CD4-positive, alpha-beta memory T cell (primary cell): Measurements from ENCODE around the gene SS18L1. TPM values are rescaled to one million over a fixed set of nuclear protein-coding genes. Genes with fewer than 3 reads are reported as not detected.
A peak's percentile ranks its signal among the peaks of the same experiment; 100 is the strongest.

Experiments
- CTCF ChIA-PET: fragments of 350-600 bp; sonication (Branson Sonifier 250); formaldehyde crosslinking; loops from one replicate; lab custom pipeline; 2021; ENCODE audit warnings: inconsistent platforms; ENCODE audit not compliant: partially characterized antibody; lab: Charles Lee
- POLR2A ChIA-PET: fragments of 350-600 bp; sonication (Branson Sonifier 250); formaldehyde crosslinking; loops from one replicate; lab custom pipeline; 2021; ENCODE audit not compliant: partially characterized antibody; lab: Charles Lee
- DNase-seq, 5 donors: peaks; one replicate each; pipeline versions ENCODE4 v3.0.0 to v3.0.0-alpha.2; 2020 to 2022; ENCODE audit warnings: mixed read lengths in 1 of 5
- H3K27ac ChIP-seq: one replicate; pipeline ENCODE4 v1.7.0; 2013; ENCODE audit warnings: low read depth, low read length
- H3K27me3 ChIP-seq: 2 replicates; pipeline ENCODE4 v1.7.0; 2013; ENCODE audit warnings: mild to moderate bottlenecking, low read length, moderate library complexity; ENCODE audit not compliant: insufficient read depth
- H3K36me3 ChIP-seq: 2 replicates; pipeline ENCODE4 v1.7.0; 2013; ENCODE audit warnings: mild to moderate bottlenecking, low read length, moderate library complexity; ENCODE audit not compliant: insufficient read depth
- H3K4me1 ChIP-seq: 2 replicates; pipeline ENCODE4 v1.7.0; 2013; ENCODE audit warnings: mild to moderate bottlenecking, low read length, moderate library complexity; ENCODE audit not compliant: insufficient read depth
- H3K4me3 ChIP-seq, 2 donors: one replicate each; pipeline ENCODE4 v1.7.0; 2013; ENCODE audit warnings: low read length in 2 of 2, mild to moderate bottlenecking in 1 of 2
- H3K9me3 ChIP-seq, 2 donors: one replicate each; pipeline ENCODE4 v1.7.0; 2013; ENCODE audit warnings: low read length in 2 of 2, control low read depth in 1 of 2; ENCODE audit not compliant: control insufficient read depth in 1 of 2
- H3K27ac Mint-ChIP-seq, 7 donors: one replicate each; pipeline ENCODE4 v1.8.0; 2020 to 2021; ENCODE audit warnings: mixed read lengths in 7 of 7, mild to moderate bottlenecking in 6 of 7, inconsistent platforms in 3 of 7, moderate library complexity in 3 of 7
- H3K27me3 Mint-ChIP-seq, 2 donors: one replicate each; pipeline ENCODE4 v1.8.0; 2020 to 2021; ENCODE audit warnings: mixed read lengths in 2 of 2
- H3K36me3 Mint-ChIP-seq, 2 donors: one replicate each; pipeline ENCODE4 v1.8.0; 2020 to 2021; ENCODE audit warnings: mixed read lengths in 2 of 2, inconsistent platforms in 1 of 2, mild to moderate bottlenecking in 1 of 2
- H3K4me1 Mint-ChIP-seq, 4 donors: one replicate each; pipeline ENCODE4 v1.8.0; 2020 to 2021; ENCODE audit warnings: mixed read lengths in 4 of 4, mild to moderate bottlenecking in 1 of 4
- H3K4me3 Mint-ChIP-seq, 8 donors: one replicate each; pipeline ENCODE4 v1.8.0; 2020 to 2021; ENCODE audit warnings: mixed read lengths in 8 of 8, mild to moderate bottlenecking in 7 of 8, moderate library complexity in 6 of 8, inconsistent platforms in 3 of 8
- H3K9me3 Mint-ChIP-seq, 8 donors: one replicate each; pipeline ENCODE4 v1.8.0; 2020 to 2021; ENCODE audit warnings: mixed read lengths in 8 of 8, mild to moderate bottlenecking in 5 of 8, inconsistent platforms in 3 of 8, moderate library complexity in 1 of 8
- intact Hi-C: fragments of 100-400 bp; cut with micrococcal nuclease; formaldehyde crosslinking; loops from one replicate; pipeline ENCODE4 v1.15.1; 2023
- polyA plus RNA-seq, 2 donors: library from polyadenylated mRNA; unstranded; fragments of 300-500 nt; fragmentation: Illumina TruSeq; gene quantifications; one replicate each; pipeline ENCODE4 v1.2.3, GENCODE V29; 2021
- total RNA-seq, 2 experiments: library from RNA; stranded (reverse); gene quantifications; one replicate each; pipeline ENCODE4 v1.2.3, GENCODE V29; 2021

The SS18L1 gene
- total and polyA plus RNA-seq, 4 experiments from 2014 or later: 0.71 to 24.8 (median 12.0) TPM

DNA sequence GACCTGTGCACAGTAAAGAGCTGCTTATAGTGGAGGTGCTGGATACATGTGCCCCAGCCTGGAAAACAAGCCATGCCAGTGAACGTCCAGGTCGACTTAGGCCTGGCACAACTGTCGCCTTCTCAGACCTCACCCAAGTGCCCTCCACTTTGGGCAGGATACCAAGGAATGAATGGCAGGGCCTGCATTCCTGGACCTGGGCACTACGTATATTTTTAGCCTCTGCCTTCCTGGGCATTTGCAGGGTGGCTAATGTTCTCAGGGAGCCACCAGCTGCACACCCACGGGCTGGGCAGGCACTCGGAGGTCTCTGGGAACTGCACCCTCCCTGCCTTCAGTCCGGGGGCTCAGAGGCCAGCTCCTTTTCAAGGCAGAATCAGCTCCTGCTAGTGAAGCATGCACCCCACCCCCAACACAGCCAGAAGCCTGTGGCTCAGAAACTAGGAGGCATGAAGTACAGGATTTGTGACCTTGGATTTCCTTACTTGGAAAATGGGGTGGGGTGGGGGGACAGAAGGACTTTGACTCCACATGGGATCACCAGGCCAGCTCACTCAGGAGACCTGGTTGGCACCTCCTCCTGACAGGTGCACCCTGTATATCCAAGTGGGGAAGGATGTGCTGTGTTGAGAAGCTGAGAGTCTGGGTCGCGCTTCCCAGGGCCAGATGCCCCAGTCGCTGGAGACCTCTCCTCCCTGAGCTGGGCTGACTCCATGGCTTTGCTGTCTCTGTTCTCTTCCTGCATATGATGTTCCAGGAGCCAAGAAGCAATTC, 23.8 kb upstream of the SS18L1 start:
- CTCF ChIA-PET: no interaction called here
- POLR2A ChIA-PET: interaction anchor here (0.8 to 11.1 kb wide), 5 partner anchors 16 to 53 kb away, joined by 3 to 130 read pairs (median 51); partner anchors contain the start of genes PSMA7, SS18L1 and TAF4
- H3K4me1 Mint-ChIP-seq: peaks cover 29 to 62% (median 46%) of the 10 kb centered on the region in 4 donors

GRCh38 chr20:62120365-62120762, 23.2 kb upstream of the SS18L1 start:
- ChIA-PET CTCF (interaction anchor here (0.8 to 1.6 kb wide), 4 partner anchors 27 to 54 kb away, joined by 3 to 4 read pairs (median 4); no protein-coding TSS in a partner anchor), POLR2A (interaction anchor here (0.6 to 11.1 kb wide), 4 partner anchors 16 to 54 kb away, joined by 3 to 130 read pairs (median 60); partner anchors contain the start of genes PSMA7, SS18L1 and TAF4)
- peak in 1 of 5 donors; percentile 2 for DNase-seq
- peaks cover 53% of the 10 kb centered on the region for H3K4me1 ChIP-seq
- H3K4me3 ChIP-seq: no peak overlapping the region
- H3K27ac ChIP-seq: no peak overlapping the region
- Mint-ChIP-seq H3K27ac (peak overlapping the region; percentile 42 to 99 (median 97)), H3K36me3 (peaks cover 5 to 23% of the 10 kb centered on the region in 2 donors), H3K27me3 (no peaks in the 10 kb centered on the region), H3K4me1 (peaks cover 32 to 68% (median 51%) of the 10 kb centered on the region in 4 donors), H3K9me3 (peaks cover 0 to 13% (median 4%) of the 10 kb centered on the region in 8 donors), H3K4me3 (peak overlapping the region in 7 of 8 donors; percentile 2 to 93 (median 48))
- H3K9me3 ChIP-seq: peaks cover 0 to 4% of the 10 kb centered on the region in 2 donors
- intact Hi-C loops: loop anchor here (5.0 kb wide), 1 partner anchor 267 kb away; the partner anchor contains the start of gene RPS21
- H3K36me3 ChIP-seq: peaks cover 4% of the 10 kb centered on the region
- no peaks in the 10 kb centered on the region for H3K27me3 ChIP-seq

More for the DNA sequence above, 23.8 kb upstream of the SS18L1 start:
- intact Hi-C loops: loop anchor here (5.0 kb wide), 1 partner anchor 268 kb away; the partner anchor contains the start of gene RPS21
- Mint-ChIP-seq H3K27ac (peak overlapping the region; percentile 92 to 99 (median 97)), H3K36me3 (peaks cover 0 to 18% of the 10 kb centered on the region in 2 donors), H3K27me3 (no peaks in the 10 kb centered on the region), H3K9me3 (peaks cover 0 to 18% (median 6%) of the 10 kb centered on the region in 8 donors), H3K4me3 (peak overlapping the region in 7 of 8 donors; percentile 2 to 93 (median 47))
- Histone ChIP-seq H3K4me1 (peaks cover 53% of the 10 kb centered on the region), H3K9me3 (peaks cover 0 to 4% of the 10 kb centered on the region in 2 donors), H3K36me3 (no peaks in the 10 kb centered on the region), H3K27ac (no peak overlapping the region), H3K4me3 (no peak overlapping the region), H3K27me3 (no peaks in the 10 kb centered on the region)
- peak in 1 of 5 donors; percentile 25 for DNase-seq

DNA sequence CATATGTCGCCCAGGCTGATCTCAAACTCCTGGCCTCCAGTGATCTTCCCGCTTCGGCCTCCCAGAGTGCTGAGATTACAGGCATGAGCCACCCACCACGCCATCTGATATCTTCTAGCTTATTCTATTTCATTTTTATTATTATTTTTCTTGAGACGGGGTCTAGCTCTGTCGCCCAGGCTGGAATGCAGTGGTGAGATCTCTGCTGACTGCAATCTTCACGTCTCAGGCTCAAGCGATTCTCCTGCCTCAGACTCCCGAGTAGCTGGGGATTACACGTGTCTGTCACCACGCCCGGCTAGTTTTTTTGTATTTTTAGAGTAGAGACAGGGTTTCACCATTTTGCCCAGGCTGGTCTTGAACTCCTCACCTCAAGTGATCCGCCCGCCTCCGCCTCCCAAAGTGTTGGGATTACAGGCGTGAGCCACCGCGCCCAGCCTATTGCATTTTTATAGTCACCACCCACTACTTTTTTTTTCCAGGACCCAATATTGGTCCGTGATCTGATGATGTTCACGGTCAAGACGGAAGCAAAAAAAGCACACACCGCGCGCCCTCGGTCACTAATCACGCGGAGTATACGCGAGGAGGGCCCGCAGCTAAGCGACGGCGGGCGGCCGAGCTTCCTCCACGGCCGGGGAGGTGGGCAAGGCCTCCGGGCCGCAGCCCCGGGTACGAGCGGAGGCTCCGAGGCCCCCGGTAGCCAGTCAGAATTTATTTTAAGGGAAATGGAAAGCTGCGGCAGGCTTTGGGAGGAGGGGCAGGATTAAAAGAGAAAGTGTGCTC, 22.4 kb upstream of the SS18L1 start:
- Histone ChIP-seq H3K4me3 (peak overlapping the region; percentile 61 to 73), H3K27me3 (no peaks in the 10 kb centered on the region), H3K36me3 (peaks cover 12% of the 10 kb centered on the region), H3K27ac (peak overlapping the region; percentile 76), H3K9me3 (no peaks in the 10 kb centered on the region), H3K4me1 (peaks cover 53% of the 10 kb centered on the region)
- DNase-seq: no peak
- Mint-ChIP-seq H3K4me3 (peak overlapping the region; percentile 90 to 95 (median 92)), H3K27ac (peak overlapping the region; percentile 93 to 99 (median 97)), H3K4me1 (peaks cover 30 to 69% (median 51%) of the 10 kb centered on the region in 4 donors), H3K36me3 (peaks cover 5 to 22% of the 10 kb centered on the region in 2 donors), H3K9me3 (peaks cover 0 to 8% (median under 1%) of the 10 kb centered on the region in 8 donors), H3K27me3 (no peaks in the 10 kb centered on the region)
- intact Hi-C loops: loop anchor here (5.0 kb wide), 1 partner anchor 266 kb away; the partner anchor contains the start of gene RPS21
- ChIA-PET POLR2A (interaction anchor here (0.6 to 11.1 kb wide), 15 partner anchors 10 to 673 kb away, joined by 3 to 130 read pairs (median 5); partner anchors contain the start of genes MTG2, PSMA7, SS18L1 and TAF4), CTCF (interaction anchor here (0.6 to 1.6 kb wide), 6 partner anchors 15 to 55 kb away, joined by 3 to 5 read pairs (median 4); no protein-coding TSS in a partner anchor)

GRCh38 chr20:62121776-62122653, 21.6 kb upstream of the SS18L1 start, which contains the start of gene LSM14B:
Gene LSM14B (plus strand): TSS chr20:62122475. CDS start chr20:62122667, 192 bp downstream.
- peak within 1 kb of the TSS; percentile 93 to 99 (median 97) for H3K27ac Mint-ChIP-seq
- Histone ChIP-seq H3K9me3 (no peaks in the 10 kb centered on the region), H3K27me3 (no peaks in the 10 kb centered on the region), H3K4me3 (peak within 1 kb of the TSS; percentile 61 to 73), H3K36me3 (peaks cover 20% of the 10 kb centered on the region), H3K27ac (peak within 1 kb of the TSS; percentile 76), H3K4me1 (peaks cover 48% of the 10 kb centered on the region)
- peaks cover 32 to 71% (median 49%) of the 10 kb centered on the region in 4 donors for H3K4me1 Mint-ChIP-seq
- H3K36me3 Mint-ChIP-seq: peaks cover 12 to 30% of the 10 kb centered on the region in 2 donors
- ChIA-PET CTCF (interaction anchor here (0.6 to 1.6 kb wide), 3 partner anchors 14 to 54 kb away, joined by 3 to 5 read pairs (median 3); no protein-coding TSS in a partner anchor), POLR2A (interaction anchor here (0.7 to 11.1 kb wide), 14 partner anchors 10 to 672 kb away, joined by 3 to 130 read pairs (median 6); partner anchors contain the start of genes MTG2, PSMA7, SS18L1 and TAF4)
- peak; percentile 93 to 98 (median 97) for DNase-seq
- intact Hi-C loops: loop anchor here (1.0 to 5.0 kb wide), 5 partner anchors 21 to 265 kb away; partner anchors contain the start of genes ADRM1, MTG2, PSMA7 and RPS21
- no peaks in the 10 kb centered on the region for H3K27me3 Mint-ChIP-seq
- H3K9me3 Mint-ChIP-seq: peaks cover 0 to 4% (median 0%) of the 10 kb centered on the region in 8 donors
- peak within 1 kb of the TSS; percentile 90 to 95 (median 92) for H3K4me3 Mint-ChIP-seq

GRCh38 chr20:62122654-62123449, 20.7 kb upstream of the SS18L1 start:
- DNase-seq: peak in 4 of 5 donors; percentile 25 to 54 (median 36)
- peaks cover 39% of the 10 kb centered on the region for H3K4me1 ChIP-seq
- POLR2A ChIA-PET: interaction anchor here (1.1 to 11.1 kb wide), 10 partner anchors 10 to 112 kb away, joined by 3 to 130 read pairs (median 9); partner anchors contain the start of genes MTG2, PSMA7, SS18L1 and TAF4
- Mint-ChIP-seq H3K36me3 (peaks cover 19 to 39% of the 10 kb centered on the region in 2 donors), H3K4me1 (peaks cover 24 to 71% (median 48%) of the 10 kb centered on the region in 4 donors), H3K27ac (peak overlapping the region; percentile 62 to 92 (median 83)), H3K27me3 (no peaks in the 10 kb centered on the region), H3K4me3 (peak overlapping the region; percentile 80 to 88 (median 86)), H3K9me3 (peaks cover 0 to 2% (median 0%) of the 10 kb centered on the region in 8 donors)
- H3K4me3 ChIP-seq: peak overlapping the region in 1 of 2 donors; percentile 47
- H3K36me3 ChIP-seq: peaks cover 29% of the 10 kb centered on the region
- no peaks in the 10 kb centered on the region for H3K9me3 ChIP-seq
- H3K27ac ChIP-seq: peak overlapping the region; percentile 25
- intact Hi-C loops: loop anchor here (1.0 to 5.0 kb wide), 5 partner anchors 20 to 264 kb away; partner anchors contain the start of genes ADRM1, MTG2, PSMA7 and RPS21
- CTCF ChIA-PET: interaction anchor here (1.4 to 5.5 kb wide), 2 partner anchors 13 to 19 kb away, joined by 4 to 35 read pairs; no protein-coding TSS in a partner anchor
- no peaks in the 10 kb centered on the region for H3K27me3 ChIP-seq
